SU-DHL-6 (cell line): ENCODE measurements around the gene TRPT1.

Experiments used
- H2AFZ ChIP-seq: fragments of 200-600 bp; sonication (generic); 2 replicates; pipeline ENCODE4 v1.6.1; 2014; ENCODE audit warnings: low read depth, mild to moderate bottlenecking, moderate library complexity, mixed read lengths, antibody characterized with exemption, low read length; ENCODE audit not compliant: severe bottlenecking
- H3F3A ChIP-seq: fragments of 200-600 bp; shearing (Covaris generic); 2 replicates; pipeline ENCODE4 v1.6.0; 2016; ENCODE audit warnings: antibody characterized with exemption, mild to moderate bottlenecking; ENCODE audit not compliant: insufficient read depth
- H3K27ac ChIP-seq: fragments of 200-600 bp; sonication (generic); 2 replicates; pipeline ENCODE4 v1.5.1; 2016; ENCODE audit warnings: low read depth, mild to moderate bottlenecking, low read length, moderate library complexity, mixed read lengths
- H3K27me3 ChIP-seq: fragments of 200-600 bp; sonication (generic), shearing (Covaris generic); 2 replicates; pipeline ENCODE4 v1.6.0; 2014; ENCODE audit warnings: mild to moderate bottlenecking, low read length
- H3K36me3 ChIP-seq: fragments of 200-600 bp; sonication (generic); 2 replicates; pipeline ENCODE4 v1.6.1; 2014; ENCODE audit warnings: mild to moderate bottlenecking, low read length, mixed read lengths
- H3K4me2 ChIP-seq: fragments of 300-600, 200-600 bp; shearing (Covaris generic), sonication (generic); 2 replicates; pipeline ENCODE4 v1.6.0; 2014; ENCODE audit warnings: low read length, low read depth, mild to moderate bottlenecking; ENCODE audit not compliant: poor library complexity, severe bottlenecking
- H3K4me3 ChIP-seq: fragments of 200-600 bp; sonication (generic); 2 replicates; pipeline ENCODE4 v1.5.1; 2014; ENCODE audit warnings: antibody characterized with exemption, low read length, mild to moderate bottlenecking, mixed read lengths; ENCODE audit not compliant: insufficient read depth, poor library complexity, severe bottlenecking
- H3K79me2 ChIP-seq: fragments of 200-600 bp; sonication (generic); 2 replicates; pipeline ENCODE4 v1.6.1; 2014; ENCODE audit warnings: mild to moderate bottlenecking, low read length, moderate library complexity; ENCODE audit not compliant: insufficient read depth
- H3K9ac ChIP-seq: fragments of 200-600 bp; sonication (generic); 2 replicates; pipeline ENCODE4 v1.7.0; 2014; ENCODE audit warnings: mild to moderate bottlenecking, low read length
- H3K9me2 ChIP-seq: fragments of 200-600 bp; sonication (generic); replicated peaks from 2 replicates; pipeline ENCODE4 v1.6.1; 2014; ENCODE audit warnings: low read length; ENCODE audit not compliant: insufficient read depth
- H3K9me3 ChIP-seq: fragments of 200-600 bp; sonication (generic); 2 replicates; pipeline ENCODE4 v1.6.1; 2014; ENCODE audit warnings: low read length, mixed read lengths; ENCODE audit not compliant: insufficient read depth
- H4K20me1 ChIP-seq: fragments of 200-600 bp; sonication (generic); 2 replicates; pipeline ENCODE4 v1.6.1; 2014; ENCODE audit warnings: low read depth, mild to moderate bottlenecking, antibody characterized with exemption, low read length, moderate library complexity, mixed read lengths
- EZH2phosphoT487 ChIP-seq: fragments of 200-600 bp; sonication (generic), shearing (Covaris generic); conservative IDR thresholded peaks from 2 replicates; pipeline ENCODE4 v1.6.1; 2018; ENCODE audit warnings: mild to moderate bottlenecking, antibody characterized with exemption, low read length, moderate library complexity, mixed read lengths
- TF ChIP-seq, protein P1 (sequence below): fragments of 200-600 bp; sonication (generic); IDR thresholded peaks from one replicate; pipeline ENCODE4 v1.5.1; 2017; ENCODE audit warnings: antibody characterized with exemption, mild to moderate bottlenecking, low read length, moderate library complexity; ENCODE audit not compliant: insufficient read depth, poor library complexity, severe bottlenecking

TRPT1 gene

DNA sequence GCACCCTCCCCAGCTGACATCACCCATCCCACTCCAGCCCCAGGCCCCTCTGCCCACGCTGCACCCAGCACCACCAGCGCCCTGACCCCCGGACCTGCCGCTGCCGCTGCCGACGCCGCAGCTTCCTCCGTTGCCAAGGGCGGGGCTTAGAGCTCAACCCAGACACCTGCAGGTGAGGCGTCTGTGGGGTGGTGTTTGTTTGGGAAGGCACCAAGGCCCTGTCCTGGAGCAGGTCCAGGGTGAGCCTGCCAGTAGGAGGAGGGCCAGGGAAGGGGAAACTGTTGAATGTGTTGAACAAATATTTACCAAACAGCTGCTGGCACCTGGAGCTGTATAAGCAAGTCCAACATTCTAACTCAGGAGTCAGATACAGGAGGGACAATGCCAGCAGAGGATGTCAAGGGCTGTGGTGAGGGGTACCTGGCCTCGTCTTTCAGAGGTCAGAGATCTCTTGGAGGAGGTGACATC, 11.5 kb upstream of the TRPT1 start:
- H2AFZ ChIP-seq, result no peak overlapping the region
- H3K27me3 ChIP-seq, result no peaks in the 10 kb centered on the region
- TF ChIP-seq, protein P1, sequence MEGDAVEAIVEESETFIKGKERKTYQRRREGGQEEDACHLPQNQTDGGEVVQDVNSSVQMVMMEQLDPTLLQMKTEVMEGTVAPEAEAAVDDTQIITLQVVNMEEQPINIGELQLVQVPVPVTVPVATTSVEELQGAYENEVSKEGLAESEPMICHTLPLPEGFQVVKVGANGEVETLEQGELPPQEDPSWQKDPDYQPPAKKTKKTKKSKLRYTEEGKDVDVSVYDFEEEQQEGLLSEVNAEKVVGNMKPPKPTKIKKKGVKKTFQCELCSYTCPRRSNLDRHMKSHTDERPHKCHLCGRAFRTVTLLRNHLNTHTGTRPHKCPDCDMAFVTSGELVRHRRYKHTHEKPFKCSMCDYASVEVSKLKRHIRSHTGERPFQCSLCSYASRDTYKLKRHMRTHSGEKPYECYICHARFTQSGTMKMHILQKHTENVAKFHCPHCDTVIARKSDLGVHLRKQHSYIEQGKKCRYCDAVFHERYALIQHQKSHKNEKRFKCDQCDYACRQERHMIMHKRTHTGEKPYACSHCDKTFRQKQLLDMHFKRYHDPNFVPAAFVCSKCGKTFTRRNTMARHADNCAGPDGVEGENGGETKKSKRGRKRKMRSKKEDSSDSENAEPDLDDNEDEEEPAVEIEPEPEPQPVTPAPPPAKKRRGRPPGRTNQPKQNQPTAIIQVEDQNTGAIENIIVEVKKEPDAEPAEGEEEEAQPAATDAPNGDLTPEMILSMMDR, result no peak
- TF ChIP-seq EZH2phosphoT487, result no peak
- H3K9me2 ChIP-seq, result no peaks in the 10 kb centered on the region
- H3K4me2 ChIP-seq, result no peak overlapping the region
- no peaks in the 10 kb centered on the region for H4K20me1 ChIP-seq
- H3F3A ChIP-seq, result peaks cover 37% of the 10 kb centered on the region
- H3K79me2 ChIP-seq, result peaks cover 13% of the 10 kb centered on the region; the same call in 1 of the 2 replicates
- no peaks in the 10 kb centered on the region for H3K9me3 ChIP-seq
- H3K27ac ChIP-seq, result no peak overlapping the region
- H3K9ac ChIP-seq, result no peak overlapping the region
- H3K4me3 ChIP-seq, result no peak overlapping the region
- H3K36me3 ChIP-seq, result no peaks in the 10 kb centered on the region

GRCh38 chr11:64235437-64236161, 9.6 kb upstream of the TRPT1 start:
- H3K9me3 ChIP-seq, result no peaks in the 10 kb centered on the region
- H3K9me2 ChIP-seq, result no peaks in the 10 kb centered on the region
- H3K79me2 ChIP-seq, result peaks cover 7% of the 10 kb centered on the region; the same call in 1 of the 2 replicates
- no peak overlapping the region for H2AFZ ChIP-seq
- peak overlapping the region; percentile 72 for H3K4me3 ChIP-seq
- peak overlapping the region; percentile 62 for H3K27ac ChIP-seq
- H3K27me3 ChIP-seq, result no peaks in the 10 kb centered on the region
- H3K36me3 ChIP-seq, result no peaks in the 10 kb centered on the region
- TF ChIP-seq EZH2phosphoT487, result no peak
- TF ChIP-seq, protein P1, result no peak
- H4K20me1 ChIP-seq, result no peaks in the 10 kb centered on the region
- peaks cover 37% of the 10 kb centered on the region for H3F3A ChIP-seq
- peak overlapping the region; percentile 81 for H3K4me2 ChIP-seq
- H3K9ac ChIP-seq, result peak overlapping the region; percentile 73

- peak overlapping the region; percentile 62 for H3K27ac ChIP-seq
- no peaks in the 10 kb centered on the region for H3K27me3 ChIP-seq
- peaks cover 7% of the 10 kb centered on the region; the same call in 1 of the 2 replicates for H3K79me2 ChIP-seq
- peak overlapping the region; percentile 81 for H3K4me2 ChIP-seq
- H3K4me3 ChIP-seq, result peak overlapping the region; percentile 72
- H2AFZ ChIP-seq, result no peak overlapping the region
- H3K9ac ChIP-seq, result peak overlapping the region; percentile 73
- H3F3A ChIP-seq, result peaks cover 31% of the 10 kb centered on the region
- H3K9me2 ChIP-seq, result no peaks in the 10 kb centered on the region
- no peaks in the 10 kb centered on the region for H4K20me1 ChIP-seq
- H3K9me3 ChIP-seq, result no peaks in the 10 kb centered on the region
- TF ChIP-seq, protein P1, result no peak
- TF ChIP-seq EZH2phosphoT487, result no peak
- no peaks in the 10 kb centered on the region for H3K36me3 ChIP-seq
These were observed 8.8 kb upstream of the TRPT1 start for GRCh38 chr11:64234647-64235379.
